Activated T-helper 17 cell treated with anti-CD3 and anti-CD28 coated beads, Interleukin-2, amount 50 U/mL, for 72 hours (primary cell): ENCODE results near the gene SLC38A3. TPM values are rescaled to one million over a fixed set of nuclear protein-coding genes. Genes with fewer than 3 reads are reported as not detected.

Source experiments
- ATAC-seq: fragments of 150-1000 bp; cut with Tn5 transposase; replicated peaks from 2 replicates; pipeline ENCODE4 v1.10.0; 2021; ENCODE audit warnings: mild to moderate bottlenecking, moderate library complexity
- H3K27ac Mint-ChIP-seq: one replicate; pipeline ENCODE4 v1.8.0; 2022; ENCODE audit warnings: mixed read lengths
- H3K27me3 Mint-ChIP-seq: one replicate; pipeline ENCODE4 v1.8.0; 2022; ENCODE audit warnings: mixed read lengths
- H3K36me3 Mint-ChIP-seq: one replicate; pipeline ENCODE4 v1.8.0; 2022; ENCODE audit warnings: low read depth, mild to moderate bottlenecking, mixed read lengths
- H3K4me1 Mint-ChIP-seq: one replicate; pipeline ENCODE4 v1.8.0; 2022; ENCODE audit warnings: mixed read lengths
- H3K4me3 Mint-ChIP-seq: one replicate; pipeline ENCODE4 v1.8.0; 2022; ENCODE audit warnings: mild to moderate bottlenecking, mixed read lengths
- H3K9me3 Mint-ChIP-seq: one replicate; pipeline ENCODE4 v1.8.0; 2022; ENCODE audit warnings: mixed read lengths
- total RNA-seq, 2 donors: library from RNA; stranded (reverse); gene quantifications; one replicate each; pipeline ENCODE4 v1.2.3, GENCODE V29; 2022

Gene SLC38A3
- total RNA-seq: under 1 TPM in 1 of 2 donors, not detected in 1; 0.71 TPM

DNA sequence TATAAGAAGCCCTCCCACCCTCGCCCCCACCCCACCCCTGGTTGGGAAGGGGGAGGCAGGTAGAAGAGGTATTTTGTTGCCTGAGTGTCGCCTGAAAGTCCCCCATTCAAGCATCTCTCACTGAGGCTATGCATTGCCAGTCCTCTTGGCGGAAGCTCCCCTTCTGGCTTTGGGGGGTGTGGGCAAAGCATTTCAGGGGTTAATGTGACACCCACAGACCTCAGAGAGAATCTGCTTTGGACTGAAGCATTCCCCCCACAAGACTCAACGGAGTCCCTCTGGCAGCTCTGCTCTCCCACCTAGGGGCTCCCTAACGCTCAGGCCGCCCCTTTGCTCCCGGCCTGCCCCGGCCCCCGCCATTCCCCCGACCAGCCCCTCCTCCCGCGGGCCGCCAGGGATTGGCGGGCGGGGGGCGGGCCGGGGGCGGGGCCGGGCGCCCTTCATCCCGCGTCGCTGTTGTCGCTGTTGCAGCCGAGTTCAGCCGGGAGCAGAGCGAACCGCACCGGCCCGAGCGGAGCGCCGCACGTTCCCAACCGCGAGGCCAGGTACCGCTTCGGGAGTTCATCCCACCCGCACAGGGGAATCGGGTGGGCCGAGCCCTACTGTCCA, at the start of gene SLC38A3:
SLC38A3 (plus strand) TSS at position 468 of the 609 bp plus-strand sequence. CDS start 8,929 bp downstream, outside the sequence.
- Mint-ChIP-seq H3K27me3 (peaks cover 24% of the 10 kb centered on the region), H3K36me3 (no peaks in the 10 kb centered on the region), H3K4me1 (no peaks in the 10 kb centered on the region), H3K9me3 (no peaks in the 10 kb centered on the region), H3K27ac (no peak within 1 kb of the TSS), H3K4me3 (no peak within 1 kb of the TSS)
- peak; percentile 19 for ATAC-seq

DNA sequence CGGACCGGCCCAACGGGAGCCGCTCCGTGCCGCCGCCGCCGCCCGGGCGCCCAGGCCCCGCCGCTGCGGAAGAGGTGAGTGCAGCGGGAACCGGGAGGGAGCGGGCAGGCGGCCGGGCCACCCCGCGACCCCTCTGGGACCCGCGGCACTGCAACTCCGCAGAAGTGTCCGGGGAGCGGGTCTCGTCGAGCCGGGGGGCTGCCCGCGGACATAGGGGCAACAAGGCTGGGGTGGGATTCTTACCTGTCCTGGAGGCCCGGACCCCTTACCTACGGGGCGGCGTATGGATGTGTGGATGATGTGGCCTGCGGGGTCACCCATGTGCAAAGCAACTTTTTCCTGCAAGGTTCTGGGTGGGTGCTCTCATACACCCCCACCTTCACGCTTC, 49.6 kb upstream of the SLC38A3 start:
- peaks cover 29% of the 10 kb centered on the region for H3K27me3 Mint-ChIP-seq
- ATAC-seq: no peak
- H3K4me3 Mint-ChIP-seq: peak overlapping the region; percentile 65
- no peak overlapping the region for H3K27ac Mint-ChIP-seq
- no peaks in the 10 kb centered on the region for H3K9me3 Mint-ChIP-seq
- H3K36me3 Mint-ChIP-seq: no peaks in the 10 kb centered on the region
- H3K4me1 Mint-ChIP-seq: no peaks in the 10 kb centered on the region

DNA sequence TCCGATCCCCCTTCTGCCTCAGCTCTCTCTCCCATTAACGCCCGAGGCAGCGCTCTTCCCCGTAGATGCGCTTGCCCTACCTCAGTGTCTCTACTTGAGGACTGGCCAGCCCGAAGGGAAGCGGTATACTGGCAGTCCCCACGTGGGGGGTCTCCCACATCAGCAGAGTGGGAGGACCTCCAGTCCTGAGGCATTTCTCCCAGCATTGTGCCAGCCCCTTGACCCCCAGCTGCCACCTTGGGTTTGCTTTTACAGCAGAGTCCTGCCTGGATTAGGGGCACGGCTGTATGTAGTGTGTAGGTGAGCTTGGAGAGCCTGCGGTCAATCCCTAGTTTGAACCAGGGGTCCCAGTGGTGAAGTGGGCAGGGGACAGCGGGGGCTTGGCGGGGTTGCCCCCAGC, 49.2 kb upstream of the SLC38A3 start:
- Mint-ChIP-seq H3K4me3 (peak overlapping the region; percentile 65), H3K36me3 (no peaks in the 10 kb centered on the region), H3K27me3 (peaks cover 29% of the 10 kb centered on the region), H3K9me3 (no peaks in the 10 kb centered on the region), H3K4me1 (no peaks in the 10 kb centered on the region), H3K27ac (no peak overlapping the region)
- no peak for ATAC-seq

DNA sequence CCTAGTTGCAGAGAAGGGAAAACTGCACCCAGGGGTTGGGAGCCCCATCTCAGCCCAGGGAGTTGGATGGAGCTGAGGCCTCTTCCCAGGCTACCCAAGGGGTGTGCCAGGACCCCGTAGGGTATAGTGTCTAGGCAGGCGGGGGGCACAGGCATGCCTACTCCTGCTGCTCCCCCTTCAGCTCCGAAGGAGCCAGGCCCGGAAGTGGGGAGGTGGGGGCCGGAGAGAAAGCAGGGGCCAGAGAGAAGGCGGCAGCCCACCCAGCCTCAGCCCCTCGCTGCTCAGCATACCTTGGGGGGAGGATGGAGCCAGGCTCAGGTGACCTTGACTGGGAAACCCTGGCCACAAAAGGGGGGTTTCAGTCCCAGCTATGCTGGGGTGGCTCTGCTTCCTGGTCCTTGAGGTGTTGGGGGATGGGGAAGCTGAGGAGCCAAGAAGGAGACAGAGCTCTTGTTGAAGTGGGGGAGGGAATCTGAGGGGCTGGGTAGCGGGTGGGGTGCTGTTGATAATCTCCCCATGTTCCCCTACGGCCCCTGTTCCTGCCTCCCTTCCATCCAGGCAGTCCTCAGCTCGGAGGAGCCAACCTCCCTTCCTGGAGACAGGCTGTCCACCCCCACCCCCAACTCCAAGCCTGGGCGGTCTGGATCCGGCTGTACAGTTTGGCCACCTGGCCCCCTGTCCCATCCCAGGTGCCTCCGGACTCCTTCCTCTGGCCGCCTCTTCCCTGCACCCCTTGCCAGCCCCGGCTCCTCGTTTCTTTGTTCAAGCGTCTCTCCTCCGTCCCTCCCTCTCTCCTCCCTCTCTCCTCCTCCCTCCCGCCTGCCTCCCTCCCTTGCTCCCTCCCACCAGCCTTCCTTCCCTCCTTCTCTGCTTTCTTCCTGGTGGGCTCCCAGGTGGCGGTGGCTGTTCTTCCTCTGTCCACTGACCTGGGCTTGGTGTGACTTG, 48.2 kb upstream of the SLC38A3 start:
- H3K27me3 Mint-ChIP-seq: peaks cover 29% of the 10 kb centered on the region
- no peak for ATAC-seq
- no peaks in the 10 kb centered on the region for H3K9me3 Mint-ChIP-seq
- no peak overlapping the region for H3K4me3 Mint-ChIP-seq
- no peaks in the 10 kb centered on the region for H3K4me1 Mint-ChIP-seq
- no peaks in the 10 kb centered on the region for H3K36me3 Mint-ChIP-seq
- no peak overlapping the region for H3K27ac Mint-ChIP-seq

DNA sequence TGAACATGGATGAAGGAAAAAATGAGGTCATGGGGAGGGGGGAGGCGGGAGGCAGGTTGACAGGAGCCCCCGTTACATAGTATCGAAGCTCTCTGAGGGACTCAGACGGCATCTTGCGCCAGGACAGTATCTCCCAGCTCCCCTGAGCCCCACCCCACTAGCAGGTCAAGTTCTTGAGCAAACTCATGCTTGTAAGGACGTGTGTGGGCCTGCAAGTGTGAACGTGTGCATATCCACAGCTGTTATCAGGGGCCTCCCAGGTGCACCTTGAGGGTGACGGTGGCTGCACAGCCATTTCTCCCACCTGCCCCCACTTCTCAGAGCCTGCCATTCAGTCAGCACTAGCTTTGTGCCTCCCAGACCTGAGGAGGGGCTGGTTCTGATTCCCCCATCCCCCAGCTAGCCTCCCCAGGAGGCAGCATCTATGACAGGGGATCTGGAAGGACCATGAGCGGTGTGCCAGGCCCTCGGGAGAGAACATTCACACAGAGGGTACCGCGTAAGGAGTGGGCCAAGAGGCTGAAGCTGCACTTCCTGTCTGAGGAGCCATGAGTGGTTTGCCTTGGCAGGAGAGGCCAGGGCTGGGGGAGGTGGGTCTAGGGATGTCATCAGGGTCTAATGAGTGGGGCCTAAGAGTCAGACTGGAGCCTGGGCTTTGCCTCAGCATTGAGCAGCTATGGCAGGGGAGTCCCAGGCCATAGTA, 47.1 kb upstream of the SLC38A3 start:
- ATAC-seq: no peak
- H3K27ac Mint-ChIP-seq: peak overlapping the region; percentile 17
- H3K9me3 Mint-ChIP-seq: no peaks in the 10 kb centered on the region
- no peaks in the 10 kb centered on the region for H3K36me3 Mint-ChIP-seq
- H3K4me1 Mint-ChIP-seq: no peaks in the 10 kb centered on the region
- H3K27me3 Mint-ChIP-seq: peaks cover 28% of the 10 kb centered on the region
- no peak overlapping the region for H3K4me3 Mint-ChIP-seq

DNA sequence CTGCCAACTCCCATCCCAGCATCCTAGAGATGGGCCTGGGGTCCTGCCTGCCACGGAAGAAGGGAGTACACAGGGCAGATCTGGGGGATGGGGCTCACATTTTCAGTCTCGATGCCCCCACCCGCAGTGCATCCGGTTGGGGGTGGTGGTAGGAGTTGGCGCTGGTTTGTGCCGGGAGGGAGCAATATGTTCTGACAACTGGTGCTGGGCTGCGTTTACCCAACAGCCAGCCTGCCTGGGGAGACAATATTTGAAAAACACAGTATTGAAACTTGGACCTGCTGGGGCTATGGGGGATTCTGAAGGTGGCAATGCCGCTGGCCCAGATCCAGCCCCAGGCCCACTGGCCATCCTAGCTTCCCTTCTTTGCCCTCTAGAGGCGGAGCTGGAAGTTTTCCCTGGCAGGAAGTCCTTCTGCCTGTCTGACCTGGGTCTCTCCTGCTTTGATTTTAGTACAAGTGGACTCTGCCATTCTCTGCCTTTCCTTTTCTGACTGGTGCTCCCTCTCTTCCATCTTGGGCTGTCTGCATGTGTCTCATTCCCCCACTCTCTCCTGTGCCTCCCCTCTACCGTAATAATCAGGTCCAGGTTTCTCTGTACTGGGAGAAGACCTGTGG, 46.4 kb upstream of the SLC38A3 start:
- Mint-ChIP-seq H3K36me3 (no peaks in the 10 kb centered on the region), H3K27me3 (peaks cover 22% of the 10 kb centered on the region), H3K9me3 (no peaks in the 10 kb centered on the region), H3K4me3 (no peak overlapping the region), H3K4me1 (no peaks in the 10 kb centered on the region), H3K27ac (peak overlapping the region; percentile 17)
- no peak for ATAC-seq

DNA sequence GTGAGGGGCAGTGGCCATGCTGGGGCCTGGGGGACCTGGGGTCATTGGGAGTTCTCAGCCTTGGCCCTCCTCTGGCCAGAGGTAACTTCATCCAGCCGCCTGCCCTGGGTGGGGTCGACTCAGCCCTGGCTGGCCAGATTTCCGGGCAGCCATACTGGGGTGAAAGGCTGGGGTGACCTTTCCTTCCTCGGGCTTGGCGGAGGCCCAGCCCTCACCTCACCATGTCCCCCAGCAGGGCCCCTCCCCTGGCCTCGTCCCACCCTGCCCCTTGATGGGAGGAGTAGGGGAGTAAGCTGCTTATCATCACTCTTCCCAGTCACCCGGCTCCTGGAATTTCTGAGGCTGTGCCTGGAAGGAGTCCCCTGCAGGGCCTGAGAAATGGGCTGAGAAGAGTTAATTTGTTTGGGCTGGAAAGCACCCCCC, 44.5 kb upstream of the SLC38A3 start:
- Mint-ChIP-seq H3K27ac (no peak overlapping the region), H3K36me3 (no peaks in the 10 kb centered on the region), H3K27me3 (peaks cover 15% of the 10 kb centered on the region), H3K4me1 (no peaks in the 10 kb centered on the region), H3K9me3 (no peaks in the 10 kb centered on the region), H3K4me3 (no peak overlapping the region)
- no peak for ATAC-seq

DNA sequence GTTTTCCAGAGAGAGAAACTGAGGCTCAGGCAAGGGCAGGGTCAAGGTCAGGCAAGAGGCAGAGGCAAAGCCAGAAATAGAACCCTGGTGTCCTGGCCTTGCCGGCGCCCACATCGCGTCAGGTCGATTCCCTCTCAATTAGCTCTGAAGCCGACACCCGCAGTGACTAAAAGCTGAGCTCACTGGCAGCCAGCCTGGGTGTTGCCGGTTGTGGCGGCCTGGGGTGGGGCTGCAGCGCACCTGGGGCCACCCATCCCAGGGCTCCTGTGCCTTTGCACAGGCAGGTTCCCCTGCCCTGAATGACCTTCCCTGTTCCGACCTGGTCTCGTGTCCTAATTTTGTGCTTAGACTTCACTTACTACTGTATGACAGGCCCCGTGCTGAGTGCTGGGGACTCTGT, 43.8 kb upstream of the SLC38A3 start:
- Mint-ChIP-seq H3K4me1 (no peaks in the 10 kb centered on the region), H3K4me3 (no peak overlapping the region), H3K27me3 (peaks cover 8% of the 10 kb centered on the region), H3K36me3 (no peaks in the 10 kb centered on the region), H3K27ac (no peak overlapping the region), H3K9me3 (no peaks in the 10 kb centered on the region)
- ATAC-seq: no peak

DNA sequence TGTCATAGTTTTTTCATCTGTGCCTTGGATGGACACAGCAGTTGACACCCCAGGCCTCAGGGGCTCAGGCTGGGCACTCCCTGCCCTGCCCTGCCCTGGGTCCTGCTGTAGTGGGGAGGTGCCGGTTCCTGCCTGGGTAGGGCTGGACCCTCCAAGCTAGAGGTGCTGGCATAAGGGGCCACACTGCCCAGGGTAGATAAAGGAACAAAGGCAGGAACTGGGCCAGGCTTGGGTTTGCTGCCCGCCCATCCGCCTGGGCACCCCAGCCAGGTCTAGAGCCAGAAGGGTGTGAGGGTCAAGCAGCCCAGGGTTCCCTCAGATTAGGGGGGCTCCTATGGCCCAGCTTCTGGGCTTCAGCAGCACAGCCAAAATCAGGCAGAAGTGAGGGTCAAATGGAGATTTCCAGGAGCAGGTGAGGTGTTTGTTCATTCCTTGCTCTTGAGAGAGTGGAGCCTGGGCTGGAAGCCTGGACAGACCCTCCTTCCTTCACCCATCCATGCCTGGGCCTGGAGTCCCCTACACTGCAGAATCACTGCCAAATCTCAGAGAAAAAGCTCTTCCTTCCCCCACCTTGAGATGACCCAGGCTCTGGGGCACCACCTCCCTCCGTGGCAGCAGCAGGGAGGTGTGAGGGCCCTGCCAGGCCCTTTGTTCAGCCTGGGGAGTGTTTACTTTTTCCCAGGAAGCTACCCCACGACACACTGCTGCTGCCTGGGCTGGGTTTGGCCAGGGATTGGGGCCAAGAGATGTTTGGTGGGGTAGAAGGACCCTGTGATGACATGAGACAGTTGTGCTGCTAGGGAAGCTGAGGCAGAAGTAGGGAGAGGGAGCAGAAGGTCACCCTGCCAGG, 42.8 kb upstream of the SLC38A3 start:
- Mint-ChIP-seq H3K4me1 (no peaks in the 10 kb centered on the region), H3K27ac (peak overlapping the region; percentile 50), H3K36me3 (no peaks in the 10 kb centered on the region), H3K4me3 (no peak overlapping the region), H3K9me3 (no peaks in the 10 kb centered on the region), H3K27me3 (peaks cover 4% of the 10 kb centered on the region)
- no peak for ATAC-seq

DNA sequence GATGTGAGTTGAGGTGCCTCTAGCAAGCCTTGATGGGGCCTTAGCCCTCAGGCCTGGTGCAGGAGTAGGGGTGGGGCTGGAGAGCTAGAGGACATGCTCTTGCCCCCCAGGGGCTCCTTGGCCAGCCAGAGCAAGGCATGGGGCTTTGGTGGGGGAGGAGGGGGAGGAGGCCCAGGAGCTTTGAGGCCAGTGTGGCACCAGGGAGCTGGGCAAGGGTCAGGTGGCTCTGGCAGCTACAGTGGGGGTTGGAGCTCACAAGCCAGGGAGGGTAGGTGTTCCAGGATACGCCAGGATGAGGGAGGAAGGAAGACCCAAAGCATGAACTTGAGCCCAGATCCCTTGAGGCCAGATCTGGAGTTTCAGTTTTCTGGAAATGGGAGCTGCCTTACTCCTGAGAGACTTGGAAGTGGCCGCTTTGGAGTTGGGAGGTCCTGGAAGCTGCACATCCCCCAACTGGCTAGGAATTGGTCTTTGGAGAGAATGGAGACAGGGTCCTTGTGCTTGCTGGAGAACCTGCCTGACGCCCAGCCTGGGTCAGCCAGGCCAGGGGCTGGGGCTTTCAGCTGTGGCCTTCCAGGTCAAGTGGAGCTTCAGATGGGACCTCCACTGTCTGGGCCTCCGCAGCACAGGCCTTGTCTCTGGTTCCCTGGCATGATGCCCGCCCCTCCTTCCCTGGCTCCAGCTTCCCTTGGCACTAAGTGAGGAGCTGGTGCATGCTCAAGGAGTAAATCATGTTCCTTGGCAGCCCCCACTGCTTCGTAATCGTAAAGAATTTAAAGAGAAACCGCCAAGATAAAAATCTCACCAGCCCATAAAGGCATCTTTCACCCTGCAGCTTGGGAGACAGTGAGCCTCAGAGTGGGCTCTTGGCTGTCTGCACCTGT, 41.3 kb upstream of the SLC38A3 start:
- Mint-ChIP-seq H3K27ac (no peak overlapping the region), H3K4me3 (no peak overlapping the region), H3K9me3 (no peaks in the 10 kb centered on the region), H3K36me3 (no peaks in the 10 kb centered on the region), H3K4me1 (no peaks in the 10 kb centered on the region), H3K27me3 (no peaks in the 10 kb centered on the region)
- no peak for ATAC-seq

DNA sequence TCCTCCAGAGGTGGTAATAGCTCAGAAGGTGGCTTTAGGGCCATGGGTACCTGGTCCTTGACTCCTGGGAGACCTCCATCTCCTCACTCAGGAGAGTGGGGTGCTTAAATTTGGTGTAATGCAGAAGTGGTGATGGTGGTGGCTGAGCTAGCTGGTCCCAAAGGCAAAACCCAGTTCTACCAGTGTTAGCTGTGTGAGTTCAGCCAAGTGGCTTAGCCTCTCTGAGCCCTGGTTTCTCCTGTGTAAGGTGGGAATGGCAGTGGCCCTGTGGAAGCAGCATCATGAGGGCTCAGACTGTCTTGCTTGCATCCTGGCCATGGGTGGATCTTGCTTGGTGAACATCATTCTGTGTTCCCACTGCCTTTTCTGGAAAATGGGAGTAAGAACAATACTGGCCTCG, 40.6 kb upstream of the SLC38A3 start:
- peak overlapping the region; percentile 63 for H3K27ac Mint-ChIP-seq
- ATAC-seq: no peak
- H3K4me1 Mint-ChIP-seq: no peaks in the 10 kb centered on the region
- no peak overlapping the region for H3K4me3 Mint-ChIP-seq
- H3K27me3 Mint-ChIP-seq: no peaks in the 10 kb centered on the region
- H3K9me3 Mint-ChIP-seq: no peaks in the 10 kb centered on the region
- H3K36me3 Mint-ChIP-seq: no peaks in the 10 kb centered on the region

DNA sequence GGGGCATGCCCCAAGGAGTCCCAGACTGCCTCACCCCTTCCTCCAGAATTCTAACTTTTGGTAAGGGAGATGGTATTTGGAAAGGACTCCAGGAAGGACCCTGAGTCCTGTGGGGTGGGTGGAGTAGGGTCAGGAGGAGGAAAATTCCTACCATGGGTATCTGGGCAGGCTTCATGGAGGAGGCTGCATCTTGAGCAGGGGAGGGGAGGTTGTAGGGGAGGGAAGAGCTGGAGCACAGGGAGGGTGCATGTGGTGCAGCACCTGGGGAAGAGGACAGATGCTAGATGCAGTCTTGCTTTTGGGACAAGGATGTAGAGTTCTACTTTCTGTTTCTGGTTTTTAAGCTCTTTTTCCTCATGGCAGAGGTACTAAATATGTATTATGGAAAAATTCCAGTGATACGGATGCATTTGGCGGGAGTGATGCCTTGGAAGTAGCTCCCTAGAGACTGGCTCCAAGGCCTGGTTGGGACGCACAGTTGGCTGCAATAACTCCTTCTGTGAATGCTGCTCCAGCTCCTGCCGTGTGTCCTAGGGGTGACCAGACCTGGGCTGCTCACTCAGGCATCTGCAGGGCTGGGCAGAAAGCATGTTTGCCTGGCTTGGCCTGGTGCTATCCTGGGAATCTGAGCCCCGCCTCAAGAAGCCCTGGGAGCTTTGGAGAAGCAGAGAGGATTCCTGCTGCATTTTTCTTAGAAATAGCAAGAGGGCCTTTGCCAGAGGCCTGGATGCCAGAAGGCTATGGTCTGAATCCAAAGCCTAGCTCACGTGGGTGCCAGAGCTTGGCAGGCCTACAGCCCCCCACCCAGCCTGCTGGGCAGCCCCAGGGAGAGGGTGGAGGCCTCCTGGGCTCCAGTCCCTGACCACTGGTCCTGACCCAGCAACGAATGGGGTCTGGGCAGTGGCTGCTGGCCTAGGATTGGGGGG, 39.8 kb upstream of the SLC38A3 start:
- Mint-ChIP-seq H3K9me3 (no peaks in the 10 kb centered on the region), H3K4me1 (no peaks in the 10 kb centered on the region), H3K27ac (peak overlapping the region; percentile 63), H3K4me3 (no peak overlapping the region), H3K36me3 (no peaks in the 10 kb centered on the region), H3K27me3 (no peaks in the 10 kb centered on the region)
- ATAC-seq: no peak
